Renal pelvis (tissue), 4 donors: Measurements from ENCODE around the gene MXD4. TPM values are rescaled to one million over a fixed set of nuclear protein-coding genes. Genes with fewer than 3 reads are reported as not detected.
"Not testable (repeated sequence)": the region's sequence is repeated elsewhere in the genome, so short reads cannot be mapped to it uniquely, and the experiment has no call there.

ENCODE experiments used
- DNase-seq: peaks from one replicate; pipeline ENCODE4 v3.0.0-alpha.2; 2013
- polyA plus RNA-seq, 3 donors: library from polyadenylated mRNA; unstranded; fragments of 120-200 nt; gene quantifications; one replicate each; pipeline ENCODE4 v1.2.1, GENCODE V29; 2013; ENCODE audit not compliant: insufficient read length in 3 of 3

Gene MXD4
- polyA plus RNA-seq, 3 donors: 68.4 to 76.6 (median 76.2) TPM

GRCh38 chr4:2236944-2237666 lies 24.8 kb downstream of the MXD4 start:
- DNase-seq: no peak

DNA sequence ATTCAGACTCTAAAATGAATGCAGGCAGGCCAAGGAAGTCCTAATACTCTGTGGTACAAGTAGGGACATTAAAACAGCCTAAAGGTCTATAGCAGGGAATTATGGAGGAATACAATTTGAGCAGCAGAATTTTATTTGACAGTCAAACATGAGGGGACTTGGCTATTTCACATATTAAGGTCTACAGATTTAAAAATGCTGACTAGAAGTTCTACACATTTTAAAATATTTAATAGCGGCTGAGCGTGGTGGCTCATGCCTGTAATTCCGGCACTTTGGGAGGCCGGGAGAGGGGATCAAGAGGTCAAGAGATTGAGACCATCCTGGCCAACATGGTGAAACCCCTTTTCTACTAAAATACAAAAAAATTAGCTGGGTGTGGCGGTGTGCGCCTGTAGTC lies 30.8 kb downstream of the MXD4 start:
- DNase-seq: no peak

- no peak for DNase-seq
These were observed 35.6 kb downstream of the MXD4 start for GRCh38 chr4:2226261-2226660.

- DNase-seq: peak; percentile 30
These were observed 39.1 kb downstream of the MXD4 start for GRCh38 chr4:2222838-2223237.

DNA sequence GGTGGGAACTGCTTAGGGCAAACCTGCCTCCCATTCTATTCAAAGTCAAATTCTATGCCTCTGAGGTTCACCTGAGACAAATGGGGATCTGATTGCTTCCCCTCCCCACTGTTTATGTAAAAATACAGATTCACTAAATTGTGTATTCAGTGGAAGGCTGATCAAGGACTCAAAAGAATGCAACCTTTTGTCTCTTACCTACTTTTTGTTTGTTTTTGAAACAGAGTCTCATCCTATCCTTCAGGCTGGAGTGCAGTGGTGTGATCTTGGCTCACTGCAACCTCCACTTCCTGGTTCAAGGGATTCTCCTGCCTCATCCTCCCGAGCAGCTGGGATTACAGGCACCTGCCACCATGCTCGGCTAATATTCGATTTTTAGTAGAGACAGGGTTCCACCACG lies 40.5 kb downstream of the MXD4 start:
- not testable (repeated sequence) for DNase-seq

- DNase-seq: peak; percentile 62
These were observed 41.8 kb downstream of the MXD4 start for GRCh38 chr4:2220016-2220630.

DNA sequence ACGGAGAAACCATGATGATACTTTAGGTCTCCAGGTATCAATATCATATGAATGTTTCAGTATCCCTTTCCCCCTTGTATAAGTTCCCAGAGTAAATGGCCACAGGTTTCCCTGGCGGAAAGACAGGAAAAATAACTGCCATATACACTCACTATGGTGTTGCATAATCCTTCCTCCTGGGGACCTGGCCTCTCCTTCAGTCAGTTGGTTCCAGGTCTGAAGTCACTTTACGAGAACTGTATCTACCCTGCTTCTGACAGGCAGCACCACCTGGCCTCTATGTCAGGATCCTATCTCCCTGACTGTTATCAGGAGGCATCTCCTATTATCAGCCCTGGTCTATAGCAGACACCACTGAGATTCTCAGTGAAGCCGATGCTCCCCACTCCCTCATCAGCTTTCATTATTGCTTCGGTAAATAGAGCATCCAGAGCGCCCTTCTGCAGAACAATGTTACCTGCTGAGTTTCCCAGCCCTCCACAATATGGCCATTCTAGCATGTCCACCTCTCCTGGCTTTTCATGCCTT lies 42.6 kb downstream of the MXD4 start:
- no peak for DNase-seq

DNA sequence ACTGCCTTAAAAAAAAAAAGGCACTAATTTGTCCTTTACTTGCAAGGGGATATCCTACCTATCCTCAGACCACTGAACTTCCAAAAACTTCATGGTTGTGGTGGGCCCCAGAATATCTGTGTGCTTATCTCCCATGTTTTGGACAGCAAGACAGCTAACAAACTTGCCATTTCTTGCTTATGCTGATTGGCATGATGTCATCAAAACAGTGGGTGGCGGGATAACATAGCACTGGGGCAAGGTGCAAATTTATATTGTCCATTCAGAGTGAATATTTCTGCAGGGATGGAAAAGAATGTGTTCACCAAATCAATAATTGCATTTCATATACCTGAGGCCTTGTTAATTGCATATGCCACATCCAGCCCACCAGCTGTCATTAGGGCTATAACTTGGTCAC lies 43.5 kb downstream of the MXD4 start:
- no peak for DNase-seq

DNA sequence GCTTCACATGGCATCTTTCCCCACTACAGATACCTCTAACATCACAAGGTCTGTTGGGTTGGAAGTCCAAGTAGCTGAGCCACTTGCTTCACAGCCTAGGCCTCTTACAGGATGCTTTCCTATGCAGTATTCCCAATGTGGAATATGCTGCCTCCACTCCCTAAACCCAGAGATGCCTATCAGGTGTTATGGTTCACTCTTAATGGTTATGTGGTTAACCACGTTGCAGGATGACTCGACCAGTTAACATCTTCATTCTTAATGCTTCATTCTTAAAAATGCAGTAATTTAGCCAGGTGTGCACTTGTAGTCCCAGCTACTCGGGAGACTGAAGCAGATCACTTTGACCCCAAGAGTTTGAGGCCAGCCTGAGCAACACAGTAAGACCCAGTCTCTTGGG lies 44.2 kb downstream of the MXD4 start:
- no peak for DNase-seq

GRCh38 chr4:2212831-2213230 lies 49.1 kb downstream of the MXD4 start:
- DNase-seq: no peak

- not testable (repeated sequence) for DNase-seq
These were observed 59.1 kb downstream of the MXD4 start for GRCh38 chr4:2202789-2203188.

Other genes with a start within 250 kb of the MXD4 start
- 1 to 10 TPM; 7.9 to 8.7 (median 7.9) TPM for gene NAT8L, start 202.8 kb downstream of the MXD4 start, polyA plus RNA-seq
- 10 to 100 TPM; 16.5 to 20.4 (median 20.3) TPM for gene HAUS3, start 20.0 kb downstream of the MXD4 start, polyA plus RNA-seq
- 1 to 10 TPM; 2.3 to 6.7 (median 3.7) TPM for gene POLN, start 20.0 kb downstream of the MXD4 start, polyA plus RNA-seq
- 1 to 10 TPM; 1.7 to 3.7 (median 3.2) TPM for gene ZFYVE28, start 156.5 kb upstream of the MXD4 start, polyA plus RNA-seq
- 1 to 10 TPM in 1 of 3 donors, under 1 TPM in 2; 0.84 to 1.3 (median 0.91) TPM for gene CFAP99, start 156.8 kb upstream of the MXD4 start, polyA plus RNA-seq
- 10 to 100 TPM; 68.5 to 70.9 (median 69.4) TPM for gene RNF4, start 207.0 kb upstream of the MXD4 start, polyA plus RNA-seq